Neural crest cell (in vitro differentiated cells): ENCODE results near the gene KIF17. TPM values are rescaled to one million over a fixed set of nuclear protein-coding genes. Genes with fewer than 3 reads are reported as not detected.
A peak's percentile ranks its signal among the peaks of the same experiment; 100 is the strongest.

Source experiments
- DNase-seq: peaks from one replicate; pipeline ENCODE4 v3.0.0; 2021; ENCODE audit warnings: low read depth, mixed read lengths, low spot score
- H3K27ac Mint-ChIP-seq: one replicate; pipeline ENCODE4 v1.8.0; 2021; ENCODE audit warnings: mild to moderate bottlenecking, mixed read lengths; ENCODE audit not compliant: unreplicated experiment
- H3K27me3 Mint-ChIP-seq: 2 replicates; pipeline ENCODE4 v1.8.0; 2021; ENCODE audit warnings: low read depth, mild to moderate bottlenecking, mixed read lengths
- H3K36me3 Mint-ChIP-seq: 2 replicates; pipeline ENCODE4 v1.8.0; 2021; ENCODE audit warnings: low read depth, mild to moderate bottlenecking, mixed read lengths
- H3K4me1 Mint-ChIP-seq: 2 replicates; pipeline ENCODE4 v1.8.0; 2021; ENCODE audit warnings: mixed read lengths
- H3K4me3 Mint-ChIP-seq: one replicate; pipeline ENCODE4 v1.8.0; 2021; ENCODE audit warnings: mild to moderate bottlenecking, mixed read lengths
- H3K9me3 Mint-ChIP-seq: 2 replicates; pipeline ENCODE4 v1.8.0; 2021; ENCODE audit warnings: mixed read lengths
- CTCF ChIP-seq: fragments of 200-600 bp; sonication (generic); conservative IDR thresholded peaks from 2 replicates; pipeline ENCODE4 v1.5.0; 2021; ENCODE audit warnings: antibody characterized with exemption, mild to moderate bottlenecking
- total RNA-seq: library from RNA; stranded (reverse); gene quantifications from 2 replicates; pipeline ENCODE4 v1.2.1, GENCODE V29; 2021

KIF17 gene
- total RNA-seq, 1 donor from 2014 or later: 1.6 TPM

GRCh38 chr1:20702416-20702815, 15.4 kb downstream of the KIF17 start:
- no peak overlapping the region for H3K27ac Mint-ChIP-seq

GRCh38 chr1:20701847-20702246, 16.0 kb downstream of the KIF17 start:
- H3K27ac Mint-ChIP-seq: peak overlapping the region; percentile 64
- H3K9me3 Mint-ChIP-seq: no peaks in the 10 kb centered on the region

More at GRCh38 chr1:20702416-20702815, 15.4 kb downstream of the KIF17 start:
- no peaks in the 10 kb centered on the region for H3K36me3 Mint-ChIP-seq
- H3K27me3 Mint-ChIP-seq: no peaks in the 10 kb centered on the region
- H3K4me3 Mint-ChIP-seq: peak overlapping the region; percentile 51
- peaks cover 4% of the 10 kb centered on the region for H3K4me1 Mint-ChIP-seq
- peak; percentile 36 for TF ChIP-seq CTCF
- DNase-seq: no peak
- H3K9me3 Mint-ChIP-seq: no peaks in the 10 kb centered on the region

GRCh38 chr1:20701446-20701845, 16.4 kb downstream of the KIF17 start:
- Mint-ChIP-seq H3K27ac (peak overlapping the region; percentile 64), H3K36me3 (no peaks in the 10 kb centered on the region), H3K4me3 (no peak overlapping the region), H3K27me3 (no peaks in the 10 kb centered on the region), H3K4me1 (peaks cover 11% of the 10 kb centered on the region), H3K9me3 (no peaks in the 10 kb centered on the region)
- no peak for DNase-seq
- no peak for TF ChIP-seq CTCF

More at GRCh38 chr1:20701847-20702246, 16.0 kb downstream of the KIF17 start:
- Mint-ChIP-seq H3K4me1 (peaks cover 8% of the 10 kb centered on the region), H3K27me3 (no peaks in the 10 kb centered on the region), H3K36me3 (no peaks in the 10 kb centered on the region), H3K4me3 (no peak overlapping the region)
- DNase-seq: no peak
- TF ChIP-seq CTCF: no peak

- Mint-ChIP-seq H3K27me3 (no peaks in the 10 kb centered on the region), H3K27ac (no peak overlapping the region), H3K36me3 (no peaks in the 10 kb centered on the region), H3K4me3 (no peak overlapping the region), H3K4me1 (peaks cover 15% of the 10 kb centered on the region), H3K9me3 (no peaks in the 10 kb centered on the region)
- TF ChIP-seq CTCF: no peak
- no peak for DNase-seq
These were observed 17.1 kb downstream of the KIF17 start for GRCh38 chr1:20700636-20701215.

GRCh38 chr1:20699558-20699957, 18.2 kb downstream of the KIF17 start:
- no peaks in the 10 kb centered on the region for H3K9me3 Mint-ChIP-seq
- TF ChIP-seq CTCF: no peak
- no peaks in the 10 kb centered on the region for H3K36me3 Mint-ChIP-seq
- H3K4me1 Mint-ChIP-seq: peaks cover 15% of the 10 kb centered on the region
- H3K27ac Mint-ChIP-seq: peak overlapping the region; percentile 43
- H3K27me3 Mint-ChIP-seq: no peaks in the 10 kb centered on the region
- no peak for DNase-seq
- no peak overlapping the region for H3K4me3 Mint-ChIP-seq
